K562 (cell line): Measurements from ENCODE around the gene SNPH. TPM values are rescaled to one million over a fixed set of nuclear protein-coding genes. Genes with fewer than 3 reads are reported as not detected.

Experiments used
- BACH1 ChIP-seq: fragments of 200-800 bp; sonication (Bioruptor generic); IDR thresholded peaks from 2 replicates; pipeline ENCODE4 v1.6.1; 2016; ENCODE audit warnings: missing genetic modification characterization, missing compliant biosample characterization
- CEBPG ChIP-seq, 3 experiments: fragments of 200-800 bp in 1 of 3; sonication (Bioruptor generic) in 1 of 3; sonication (generic) in 1 of 3; formaldehyde crosslinking in 1 of 3; IDR thresholded peaks in 2 of 3; conservative IDR thresholded peaks in 1 of 3; 2 replicates each; pipeline versions ENCODE4 v1.6.1 to v1.8.0; 2016 to 2022; ENCODE audit warnings: missing compliant biosample characterization in 2 of 3, missing genetic modification characterization in 2 of 3, mild to moderate bottlenecking in 1 of 3, missing genetic modification reagents in 1 of 3
- ELF2 ChIP-seq: fragments of 250-450 bp; sonication (Bioruptor Pico); IDR thresholded peaks from 2 replicates; pipeline ENCODE4 v1.5.0; 2021; ENCODE audit warnings: mild to moderate bottlenecking
- GATAD2B ChIP-seq: fragments of 450-650 bp; IDR thresholded peaks from 2 replicates; pipeline ENCODE4 v1.6.1; 2017; ENCODE audit warnings: mild to moderate bottlenecking, borderline replicate concordance
- HIVEP1 ChIP-seq: fragments of 250-450 bp; sonication (Bioruptor Pico); IDR thresholded peaks from 2 replicates; pipeline ENCODE4 v1.4.0; 2020; ENCODE audit warnings: mild to moderate bottlenecking
- HNRNPLL ChIP-seq: fragments of 200-400 bp; formaldehyde crosslinking; IDR thresholded peaks from 2 replicates; pipeline ENCODE4 v1.6.1; 2017; ENCODE audit warnings: low read length, low read depth, mild to moderate bottlenecking; ENCODE audit not compliant: poor library complexity, severe bottlenecking
- NFIX ChIP-seq: fragments of 250-450 bp; sonication (Bioruptor Pico); IDR thresholded peaks from 2 replicates; pipeline ENCODE4 v1.4.0; 2020; ENCODE audit warnings: low read depth, mild to moderate bottlenecking, moderate library complexity
- RBM25 ChIP-seq: fragments of 200-400 bp; formaldehyde crosslinking; IDR thresholded peaks from 2 replicates; pipeline ENCODE4 v1.6.1; 2018; ENCODE audit warnings: low read length, low read depth, moderate library complexity; ENCODE audit not compliant: severe bottlenecking
- RFX1 ChIP-seq: fragments of 450-650 bp; IDR thresholded peaks from 2 replicates; pipeline ENCODE4 v1.6.1; 2016; ENCODE audit warnings: mild to moderate bottlenecking, moderate library complexity
- SMARCA5 ChIP-seq: fragments of 450-650 bp; IDR thresholded peaks from 2 replicates; pipeline ENCODE4 v1.6.1; 2016
- SP2 ChIP-seq: IDR thresholded peaks from 2 replicates; pipeline ENCODE4 v1.6.1; 2011; ENCODE audit warnings: mild to moderate bottlenecking, low read depth, low read length, moderate library complexity; ENCODE audit not compliant: poor library complexity, severe bottlenecking; ENCODE audit errors: extremely low read depth
- ZKSCAN1 ChIP-seq: fragments of 150-350 bp; IDR thresholded peaks from 2 replicates; pipeline ENCODE4 v1.6.1; 2016; ENCODE audit warnings: low read depth, low read length
- ZNF561 ChIP-seq: fragments of 450-650 bp; formaldehyde crosslinking; conservative IDR thresholded peaks from 2 replicates; pipeline ENCODE4 v1.4.0; 2020; ENCODE audit warnings: mild to moderate bottlenecking, moderate library complexity
- polyA plus RNA-seq, 8 experiments: library from polyadenylated mRNA; depleted of rRNA in 4 of 8; stranded (reverse) in 5 of 8; unstranded in 3 of 8; fragments of >200 nt; fragmentation: Nextera tagmentation in 2 of 8; fragmentation: Illumina TruSeq in 1 of 8; extraction: Ambion mirVana in 2 of 8; extraction: Trizol in 1 of 8; gene quantifications; 2 replicates each; pipeline versions ENCODE4 v1.2.1 to v1.2.3, GENCODE V29; 2011 to 2014; ENCODE audit warnings: inconsistent platforms in 1 of 8, missing spikeins in 1 of 8
- total RNA-seq, 7 experiments: library from RNA; depleted of rRNA in 6 of 7; stranded (reverse); fragments of >200 nt in 6 of 7; fragmentation: Illumina TruSeq in 2 of 7; extraction: Trizol in 2 of 7; gene quantifications; 2 replicates each; pipeline versions ENCODE4 v1.2.1 to v1.2.3, GENCODE V29; 2011 to 2021; ENCODE audit warnings: low replicate concordance in 1 of 7
- TF ChIP-seq, protein P1 (sequence below), 2 experiments: fragments of 450-650 bp in 1 of 2; IDR thresholded peaks; 2 replicates each; pipeline ENCODE4 v1.6.1; 2011 to 2017; ENCODE audit warnings: low read depth in 2 of 2, antibody characterized with exemption in 1 of 2, borderline replicate concordance in 1 of 2, low read length in 1 of 2, mild to moderate bottlenecking in 1 of 2, mixed read lengths in 1 of 2; ENCODE audit not compliant: control insufficient read depth in 1 of 2
- TF ChIP-seq, protein P2 (sequence below): fragments of 250-450 bp; sonication (Bioruptor Pico); IDR thresholded peaks from 2 replicates; pipeline ENCODE4 v1.8.0; 2022; ENCODE audit warnings: inconsistent platforms, mild to moderate bottlenecking, moderate library complexity, borderline replicate concordance
- TF ChIP-seq, protein P3 (sequence below): fragments of 450-650 bp; IDR thresholded peaks from 2 replicates; pipeline ENCODE4 v1.6.1; 2016
- TF ChIP-seq, protein P4 (sequence below), 2 experiments: fragments of 450-650 bp in 1 of 2; sonication (generic) in 1 of 2; formaldehyde crosslinking in 1 of 2; IDR thresholded peaks in 1 of 2; conservative IDR thresholded peaks in 1 of 2; 2 replicates each; pipeline versions ENCODE4 v1.6.1 to v1.8.1; 2016 to 2023; ENCODE audit warnings: mild to moderate bottlenecking in 2 of 2, moderate library complexity in 2 of 2, inconsistent platforms in 1 of 2, missing genetic modification reagents in 1 of 2

SNPH gene
- total and polyA plus RNA-seq, 9 of the 15 experiments (the other 6 are each of a cell fraction or from before 2014, with no cell fraction given) = 0.03 to 4.2 (median 1.4) TPM

DNA sequence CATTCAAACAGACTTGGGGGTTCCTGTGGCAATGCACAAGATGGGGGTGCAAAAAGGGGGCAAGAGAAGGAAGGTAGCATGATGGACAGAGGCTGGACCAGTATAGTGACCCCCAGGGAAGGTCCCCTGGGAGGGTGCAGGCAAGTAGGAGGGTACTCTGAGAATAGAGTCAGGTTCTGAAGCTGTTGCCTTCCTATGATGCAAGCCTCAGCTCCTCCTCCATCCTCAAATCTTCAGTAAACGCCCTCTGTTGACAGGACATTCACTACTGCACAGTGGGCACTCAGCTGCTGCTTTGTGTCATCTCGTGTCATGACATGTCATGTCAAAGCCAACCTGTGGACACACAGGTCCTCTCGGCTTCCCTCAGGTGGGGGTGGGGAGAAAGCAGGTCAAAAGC lies 68.7 kb downstream of the SNPH start (continued):
- TF ChIP-seq, protein P1, sequence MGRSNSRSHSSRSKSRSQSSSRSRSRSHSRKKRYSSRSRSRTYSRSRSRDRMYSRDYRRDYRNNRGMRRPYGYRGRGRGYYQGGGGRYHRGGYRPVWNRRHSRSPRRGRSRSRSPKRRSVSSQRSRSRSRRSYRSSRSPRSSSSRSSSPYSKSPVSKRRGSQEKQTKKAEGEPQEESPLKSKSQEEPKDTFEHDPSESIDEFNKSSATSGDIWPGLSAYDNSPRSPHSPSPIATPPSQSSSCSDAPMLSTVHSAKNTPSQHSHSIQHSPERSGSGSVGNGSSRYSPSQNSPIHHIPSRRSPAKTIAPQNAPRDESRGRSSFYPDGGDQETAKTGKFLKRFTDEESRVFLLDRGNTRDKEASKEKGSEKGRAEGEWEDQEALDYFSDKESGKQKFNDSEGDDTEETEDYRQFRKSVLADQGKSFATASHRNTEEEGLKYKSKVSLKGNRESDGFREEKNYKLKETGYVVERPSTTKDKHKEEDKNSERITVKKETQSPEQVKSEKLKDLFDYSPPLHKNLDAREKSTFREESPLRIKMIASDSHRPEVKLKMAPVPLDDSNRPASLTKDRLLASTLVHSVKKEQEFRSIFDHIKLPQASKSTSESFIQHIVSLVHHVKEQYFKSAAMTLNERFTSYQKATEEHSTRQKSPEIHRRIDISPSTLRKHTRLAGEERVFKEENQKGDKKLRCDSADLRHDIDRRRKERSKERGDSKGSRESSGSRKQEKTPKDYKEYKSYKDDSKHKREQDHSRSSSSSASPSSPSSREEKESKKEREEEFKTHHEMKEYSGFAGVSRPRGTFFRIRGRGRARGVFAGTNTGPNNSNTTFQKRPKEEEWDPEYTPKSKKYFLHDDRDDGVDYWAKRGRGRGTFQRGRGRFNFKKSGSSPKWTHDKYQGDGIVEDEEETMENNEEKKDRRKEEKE (IDR thresholded peaks at IDR 0.05; ENCODE audit: borderline replicate concordance in 1 of 2, control insufficient read depth in 1 of 2, low read depth in 2 of 2, low read length in 1 of 2) = no peak
- no peak for TF ChIP-seq HNRNPLL
- TF ChIP-seq HIVEP1 = no peak
- TF ChIP-seq, protein P2, sequence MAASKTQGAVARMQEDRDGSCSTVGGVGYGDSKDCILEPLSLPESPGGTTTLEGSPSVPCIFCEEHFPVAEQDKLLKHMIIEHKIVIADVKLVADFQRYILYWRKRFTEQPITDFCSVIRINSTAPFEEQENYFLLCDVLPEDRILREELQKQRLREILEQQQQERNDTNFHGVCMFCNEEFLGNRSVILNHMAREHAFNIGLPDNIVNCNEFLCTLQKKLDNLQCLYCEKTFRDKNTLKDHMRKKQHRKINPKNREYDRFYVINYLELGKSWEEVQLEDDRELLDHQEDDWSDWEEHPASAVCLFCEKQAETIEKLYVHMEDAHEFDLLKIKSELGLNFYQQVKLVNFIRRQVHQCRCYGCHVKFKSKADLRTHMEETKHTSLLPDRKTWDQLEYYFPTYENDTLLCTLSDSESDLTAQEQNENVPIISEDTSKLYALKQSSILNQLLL (CRISPR knock-in tag) = no peak
- no peak for TF ChIP-seq RBM25
- no peak for TF ChIP-seq GATAD2B
- TF ChIP-seq SP2 = no peak
- TF ChIP-seq ELF2 (CRISPR knock-in tag) = no peak
- TF ChIP-seq ZNF561 (CRISPR knock-in tag) = no peak
- TF ChIP-seq RFX1 = no peak
- peak; percentile 86 for TF ChIP-seq CEBPG (CRISPR knock-in tag; IDR thresholded peaks at IDR 0.05)
- peak; percentile 52 to 74; a peak in 3 of 4 replicates for TF ChIP-seq CEBPG (tag; conservative IDR thresholded peaks at IDR 0.05 in 1 of 2, IDR thresholded peaks at IDR 0.05 in 1 of 2)
- no peak for TF ChIP-seq ZKSCAN1
- TF ChIP-seq, protein P3, sequence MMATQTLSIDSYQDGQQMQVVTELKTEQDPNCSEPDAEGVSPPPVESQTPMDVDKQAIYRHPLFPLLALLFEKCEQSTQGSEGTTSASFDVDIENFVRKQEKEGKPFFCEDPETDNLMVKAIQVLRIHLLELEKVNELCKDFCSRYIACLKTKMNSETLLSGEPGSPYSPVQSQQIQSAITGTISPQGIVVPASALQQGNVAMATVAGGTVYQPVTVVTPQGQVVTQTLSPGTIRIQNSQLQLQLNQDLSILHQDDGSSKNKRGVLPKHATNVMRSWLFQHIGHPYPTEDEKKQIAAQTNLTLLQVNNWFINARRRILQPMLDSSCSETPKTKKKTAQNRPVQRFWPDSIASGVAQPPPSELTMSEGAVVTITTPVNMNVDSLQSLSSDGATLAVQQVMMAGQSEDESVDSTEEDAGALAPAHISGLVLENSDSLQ = peak; percentile 51
- TF ChIP-seq SMARCA5 = no peak
- TF ChIP-seq BACH1 = no peak
- no peak for TF ChIP-seq NFIX
- TF ChIP-seq, protein P4, sequence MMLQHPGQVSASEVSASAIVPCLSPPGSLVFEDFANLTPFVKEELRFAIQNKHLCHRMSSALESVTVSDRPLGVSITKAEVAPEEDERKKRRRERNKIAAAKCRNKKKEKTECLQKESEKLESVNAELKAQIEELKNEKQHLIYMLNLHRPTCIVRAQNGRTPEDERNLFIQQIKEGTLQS (IDR thresholded peaks at IDR 0.05) = peak; percentile 68
- TF ChIP-seq, protein P4 (CRISPR knock-in tag; conservative IDR thresholded peaks at IDR 0.05) = no peak
